Testis (tissue), 2 donors: ENCODE results near the gene ANKRD31.

ENCODE experiments used
- CTCF ChIP-seq, 3 experiments: fragments of 450-650 bp in 2 of 3; fragments of 200-600 bp in 1 of 3; sonication (generic) in 1 of 3; IDR thresholded peaks; one replicate each; pipeline ENCODE4 v1.5.1; 2016 to 2019; ENCODE audit warnings: antibody characterized with exemption in 3 of 3, mild to moderate bottlenecking in 2 of 3, moderate library complexity in 1 of 3
- POLR2A ChIP-seq: fragments of 450-650 bp; IDR thresholded peaks from one replicate; pipeline ENCODE4 v1.6.1; 2017; ENCODE audit warnings: antibody characterized with exemption, mild to moderate bottlenecking, moderate library complexity

GRCh38 chr5:75130818-75131349 lies 105.8 kb downstream of the ANKRD31 start:
- TF ChIP-seq CTCF (IDR thresholded peaks at IDR 0.05) (no peak), POLR2A (no peak)
